ENCODE data around the gene LRRC56.
A peak's percentile ranks its signal among the peaks of the same experiment; 100 is the strongest.

Gene LRRC56

GRCh38 chr11:557328-558132 is 20.2 kb downstream of the LRRC56 start:
- TF ChIP-seq CTCF (IDR thresholded peaks at IDR 0.05; ENCODE audit: insufficient read depth, low read depth, low read length, missing control alignments) = no peak
- no peak for DNase-seq (ENCODE audit: low read depth)

GRCh38 chr11:558503-558902 is 21.2 kb downstream of the LRRC56 start:
- TF ChIP-seq CTCF (IDR thresholded peaks at IDR 0.05; ENCODE audit: insufficient read depth, low read depth, low read length, missing control alignments) = no peak
- H3K4me3 ChIP-seq (ENCODE audit: low read depth, low read length) = no peak overlapping the region
- DNase-seq (ENCODE audit: low read depth) = no peak

More at GRCh38 chr11:557328-558132, 20.2 kb downstream of the LRRC56 start:
- H3K4me3 ChIP-seq (ENCODE audit: low read depth, low read length) = no peak overlapping the region

- no peak for TF ChIP-seq CTCF (IDR thresholded peaks at IDR 0.05; ENCODE audit: insufficient read depth, low read depth, low read length, missing control alignments)
- no peak overlapping the region for H3K4me3 ChIP-seq (ENCODE audit: low read depth, low read length)
- DNase-seq (ENCODE audit: low read depth) = no peak
Measured at GRCh38 chr11:559020-559620, 21.8 kb downstream of the LRRC56 start.

- no peak for TF ChIP-seq CTCF (IDR thresholded peaks at IDR 0.05; ENCODE audit: insufficient read depth, low read depth, low read length, missing control alignments)
- no peak for DNase-seq (ENCODE audit: low read depth)
- peak overlapping the region; percentile 66 for H3K4me3 ChIP-seq (ENCODE audit: low read depth, low read length)
Measured at GRCh38 chr11:559712-560304, 22.5 kb downstream of the LRRC56 start.

- peak within 1 kb of the TSS; percentile 66 for H3K4me3 ChIP-seq (ENCODE audit: low read depth, low read length)
- TF ChIP-seq CTCF (IDR thresholded peaks at IDR 0.05; ENCODE audit: insufficient read depth, low read depth, low read length, missing control alignments) = no peak
- DNase-seq (ENCODE audit: low read depth) = peak; percentile 96
Measured at GRCh38 chr11:560305-561147, 23.2 kb downstream of the LRRC56 start, which contains the start of the genes LMNTD2 and RASSF7. Gene LMNTD2 (minus strand): TSS chr11:560738. CDS start chr11:560716, 22 bp downstream. Gene RASSF7 (plus strand): TSS chr11:560970. CDS start chr11:561769, 799 bp downstream.

Data from GM12865 (cell line).